ENCODE measurements around the gene CYSTM1.
"Not testable (repeated sequence)": the region's sequence is repeated elsewhere in the genome, so short reads cannot be mapped to it uniquely, and the experiment has no call there.

CYSTM1 gene

DNA sequence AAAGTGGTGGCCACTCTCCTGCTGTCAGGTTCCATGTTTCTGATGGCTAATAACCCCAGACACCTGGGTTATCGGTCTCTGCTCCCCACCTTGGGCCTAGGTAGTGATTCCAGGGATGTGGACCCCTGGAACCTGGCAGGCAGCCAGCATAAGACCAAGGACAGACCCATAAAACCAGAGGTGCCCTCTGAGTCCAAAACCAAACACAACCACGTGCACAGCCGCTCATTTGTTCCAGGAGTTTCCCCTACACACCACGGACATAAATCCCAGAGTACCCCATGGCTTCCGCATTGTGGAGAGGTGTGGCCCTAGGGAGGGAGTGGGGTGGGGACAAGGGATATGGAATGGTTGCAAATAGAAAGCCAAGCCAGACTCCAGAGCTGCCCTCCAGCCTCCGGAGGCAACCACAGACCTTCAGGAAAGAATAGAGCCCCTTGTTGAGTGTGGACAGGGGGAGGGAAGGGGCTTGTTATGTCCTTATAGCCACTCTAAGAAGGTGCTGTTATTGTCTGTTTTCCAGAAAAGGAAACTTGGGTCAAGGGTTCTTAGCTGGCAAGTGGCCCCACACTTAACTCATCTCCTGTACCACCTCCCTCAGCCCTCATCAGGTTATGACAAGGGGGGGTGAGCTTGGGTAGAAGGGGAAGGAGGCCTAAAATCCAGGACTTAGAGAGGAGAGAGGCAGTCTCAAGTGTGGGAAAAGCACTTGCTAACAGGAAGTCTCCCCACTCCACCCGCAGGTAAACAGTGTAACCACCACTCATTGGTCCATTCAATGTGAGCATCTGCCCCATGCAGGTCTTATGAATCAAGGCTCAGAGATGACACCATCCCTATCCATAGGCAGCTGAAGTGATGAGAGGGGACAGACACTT lies 23.6 kb upstream of the CYSTM1 start:
- DNase-seq = no peak

- DNase-seq = no peak
Observed at GRCh38 chr5:140152022-140152999, 22.7 kb upstream of the CYSTM1 start.

- no peak for DNase-seq
Observed at GRCh38 chr5:140153255-140153654, 21.7 kb upstream of the CYSTM1 start.

DNA sequence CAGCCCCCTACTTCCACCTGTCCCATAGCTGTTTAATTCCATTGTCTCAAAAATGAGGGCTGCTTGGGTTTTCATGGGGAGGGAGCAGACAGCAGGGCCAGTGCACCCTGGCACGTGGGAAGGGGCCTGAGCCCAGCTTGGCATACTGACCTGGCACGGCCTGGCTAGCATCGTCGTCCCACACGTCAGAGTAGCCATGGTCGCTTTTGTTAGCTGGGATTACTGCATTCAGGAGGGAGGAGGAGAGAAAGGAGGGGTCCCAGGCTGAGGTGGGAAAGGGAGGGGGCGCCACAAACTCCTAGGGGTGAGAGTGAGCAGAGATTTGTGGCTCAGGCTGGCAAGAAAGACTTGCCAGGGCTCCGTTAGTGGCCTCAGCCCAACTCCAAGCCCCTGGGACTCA lies 21.1 kb upstream of the CYSTM1 start:
- DNase-seq = no peak

DNA sequence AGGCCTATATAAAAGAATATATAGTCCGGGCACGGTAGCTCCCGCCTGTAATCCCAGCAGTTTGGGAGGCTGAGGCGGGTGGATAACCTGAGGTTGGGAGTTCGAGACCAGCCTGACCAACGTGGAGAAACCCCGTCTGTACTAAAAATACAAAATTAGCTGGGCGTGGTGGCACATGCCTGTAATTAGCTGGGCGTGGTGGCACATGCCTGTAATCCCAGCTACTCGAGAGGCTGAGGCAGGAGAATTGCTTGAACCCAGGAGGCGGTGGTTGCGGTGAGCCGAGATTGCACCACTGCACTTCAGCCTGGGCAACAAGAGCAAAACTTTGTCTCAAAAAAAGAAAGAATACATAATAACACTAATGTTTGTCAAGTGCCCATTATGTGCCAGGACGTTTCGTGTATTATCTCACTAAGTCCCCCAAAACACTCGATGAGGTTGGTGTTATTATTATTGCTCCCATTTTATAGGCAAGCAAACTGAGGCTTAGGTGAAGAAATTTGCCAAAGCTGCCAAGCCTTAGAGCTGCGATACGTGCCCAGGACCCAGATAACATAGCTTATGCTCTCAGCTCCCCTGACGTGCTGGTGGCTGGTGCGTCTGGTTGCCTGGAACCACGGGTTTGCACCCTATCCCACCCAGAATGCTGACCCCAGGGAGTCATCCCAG lies 20.1 kb upstream of the CYSTM1 start:
- not testable (repeated sequence) for DNase-seq

- peak; percentile 90 for DNase-seq
Observed at GRCh38 chr5:140157032-140157781, 17.8 kb upstream of the CYSTM1 start.

GRCh38 chr5:140159014-140159927 lies 15.7 kb upstream of the CYSTM1 start:
- DNase-seq = no peak

DNA sequence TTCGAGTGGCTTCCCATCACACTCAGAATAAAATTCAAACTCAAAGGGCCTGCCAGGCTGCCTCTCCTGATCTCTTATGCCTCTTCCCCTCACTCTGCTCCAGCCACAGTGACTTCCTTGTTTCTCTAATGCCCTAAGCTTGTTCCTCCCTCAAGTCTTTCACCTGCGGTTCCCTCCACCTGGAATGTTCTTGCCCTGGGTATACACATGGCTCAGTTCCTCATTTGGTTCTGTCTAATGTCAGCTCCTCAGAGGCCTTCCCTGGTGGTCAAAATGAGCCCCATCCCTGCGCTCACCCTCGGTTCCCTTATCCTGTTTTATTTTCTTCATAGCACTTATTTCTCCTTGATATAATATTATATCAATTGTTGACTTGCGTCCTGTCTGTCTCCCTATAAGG lies 12.7 kb upstream of the CYSTM1 start:
- no peak for DNase-seq

GRCh38 chr5:140162781-140163180 lies 12.2 kb upstream of the CYSTM1 start:
- DNase-seq = no peak

GRCh38 chr5:140165101-140165922 lies 9.7 kb upstream of the CYSTM1 start:
- DNase-seq = no peak

DNA sequence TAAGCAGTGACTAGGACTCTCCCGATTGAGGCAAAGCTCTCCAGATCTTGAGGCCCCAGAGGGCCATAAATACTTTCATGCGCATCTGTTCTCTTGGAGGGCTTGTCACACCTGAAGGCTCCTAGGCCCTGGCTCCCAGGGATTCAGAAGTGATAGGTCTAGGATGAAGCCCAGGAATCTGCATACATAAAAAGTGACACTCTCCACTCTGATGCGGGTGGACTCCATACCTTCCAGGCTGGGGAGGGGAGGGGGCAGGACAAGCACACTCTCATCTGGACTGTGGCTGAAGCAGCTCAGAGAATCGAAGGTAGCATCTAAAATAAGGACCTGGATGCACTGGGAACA lies 9.1 kb upstream of the CYSTM1 start:
- no peak for DNase-seq

DNA sequence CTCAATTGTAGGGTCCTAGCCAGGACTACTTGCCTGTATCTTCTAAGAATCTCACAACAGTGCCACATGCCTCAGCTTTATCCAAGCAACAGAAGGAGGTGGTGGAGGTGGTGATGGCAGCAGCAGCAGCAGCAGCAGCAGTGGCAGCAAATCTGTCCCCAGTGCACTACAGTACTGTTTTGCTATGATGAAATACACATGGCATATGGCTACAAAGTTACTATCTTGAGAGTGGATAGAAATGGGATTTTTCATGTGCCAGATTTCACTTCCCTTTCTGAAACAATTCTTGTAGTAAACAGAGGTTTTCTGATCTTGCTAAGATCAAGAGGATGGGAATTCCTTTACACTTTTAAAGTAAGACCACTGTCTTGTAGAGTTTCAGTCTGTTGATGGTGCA lies 8.1 kb upstream of the CYSTM1 start:
- no peak for DNase-seq

GRCh38 chr5:140168371-140168770 lies 6.6 kb upstream of the CYSTM1 start:
- no peak for DNase-seq

DNA sequence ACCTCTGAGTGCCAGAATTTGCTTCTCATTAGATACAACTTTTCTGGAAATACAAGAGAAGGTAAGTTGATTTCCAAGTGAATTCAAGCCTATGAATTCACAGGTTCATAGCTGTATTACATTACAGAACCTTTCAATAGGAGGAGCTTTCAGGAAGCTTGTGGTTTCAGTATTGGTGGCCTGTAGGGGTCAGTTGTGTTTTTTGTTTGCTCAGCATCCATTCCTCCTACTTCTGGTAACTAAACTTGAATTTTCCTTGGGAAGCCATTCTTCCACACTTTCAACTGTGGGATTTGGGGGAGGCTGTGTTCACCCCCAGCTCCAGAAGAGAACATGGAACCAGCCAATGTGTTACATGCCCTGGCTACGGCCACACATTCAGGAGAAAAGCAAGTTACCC lies 5.6 kb upstream of the CYSTM1 start:
- no peak for DNase-seq

DNA sequence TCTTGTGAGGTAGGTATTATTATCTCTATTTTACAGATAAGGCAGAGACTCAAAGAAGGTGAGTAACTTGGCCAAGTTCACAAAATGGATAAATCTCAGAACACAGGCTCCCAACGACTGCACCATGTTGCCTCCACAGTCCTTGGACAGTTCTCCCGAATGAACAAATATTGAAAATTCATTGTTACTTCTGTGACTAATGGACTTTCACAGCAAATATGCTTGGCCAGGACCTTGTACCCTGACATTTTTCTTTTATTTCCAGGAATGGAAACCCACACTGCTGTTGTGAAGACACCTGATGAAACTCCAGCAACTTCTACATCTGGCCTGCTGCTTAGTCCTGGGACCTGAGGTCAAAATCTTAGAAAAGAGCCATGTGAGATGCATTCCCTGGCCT lies 2.5 kb upstream of the CYSTM1 start:
- no peak for DNase-seq

DNA sequence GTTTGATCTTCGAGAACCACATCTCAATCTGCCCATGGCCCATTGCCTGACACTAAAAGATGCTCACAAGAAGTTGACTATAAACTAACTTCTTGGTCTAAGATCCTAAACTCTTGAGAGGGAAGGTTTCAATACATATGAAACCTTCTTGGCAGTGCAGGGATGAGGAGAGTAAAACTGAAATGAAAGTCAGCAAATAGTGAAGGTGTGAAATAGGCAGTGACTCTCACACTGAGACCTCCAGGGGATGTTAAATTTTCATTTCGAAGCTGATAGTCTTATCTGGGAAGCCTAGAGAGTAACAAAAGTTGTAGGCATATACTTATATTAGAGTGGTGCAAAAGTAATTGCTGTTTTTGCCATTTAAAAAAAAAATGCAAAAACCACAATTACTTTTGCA lies 974 bp upstream of the CYSTM1 start:
- no peak for DNase-seq

- DNase-seq = peak; percentile 82
Observed at GRCh38 chr5:140175367-140176030, 511 bp downstream of the CYSTM1 start.

- no peak for DNase-seq
Observed at GRCh38 chr5:140176031-140176387, 1.0 kb downstream of the CYSTM1 start.

DNA sequence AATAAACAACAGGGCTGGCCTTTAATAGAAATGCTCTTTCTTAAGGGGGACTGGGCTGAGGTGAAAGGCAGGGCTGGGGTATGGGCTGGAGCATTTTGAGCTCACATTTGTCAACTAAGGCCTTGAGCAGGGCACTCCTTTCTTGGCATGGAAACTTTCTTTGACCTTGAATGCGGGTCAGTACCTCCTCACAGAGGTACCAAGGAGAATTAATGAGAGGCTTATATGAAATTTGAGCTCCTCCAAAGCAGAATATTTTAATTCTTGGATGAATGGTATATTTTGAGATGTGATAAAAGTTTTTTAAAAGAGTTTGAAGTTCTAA lies 3.1 kb downstream of the CYSTM1 start:
- DNase-seq = no peak

GRCh38 chr5:140178482-140179116 lies 3.6 kb downstream of the CYSTM1 start:
- DNase-seq = no peak
